ENCODE data around the gene EFCAB14.
"Not testable (repeated sequence)": the region's sequence is repeated elsewhere in the genome, so short reads cannot be mapped to it uniquely, and the experiment has no call there.

Gene EFCAB14

GRCh38 chr1:46659307-46659870, 59.5 kb downstream of the EFCAB14 start:
- peaks cover 1% of the 10 kb centered on the region for H3K36me3 ChIP-seq (ENCODE audit: control insufficient read depth, insufficient read depth, low read length)
- H3K27me3 ChIP-seq (replicated peaks; ENCODE audit: control insufficient read depth, insufficient read depth, low read length), result no peaks in the 10 kb centered on the region
- no peak for DNase-seq (ENCODE audit: extremely low read depth, insufficient read length)
- H3K4me3 ChIP-seq (replicated peaks; ENCODE audit: low read depth, low read length), result no peak overlapping the region
- TF ChIP-seq, protein P1, sequence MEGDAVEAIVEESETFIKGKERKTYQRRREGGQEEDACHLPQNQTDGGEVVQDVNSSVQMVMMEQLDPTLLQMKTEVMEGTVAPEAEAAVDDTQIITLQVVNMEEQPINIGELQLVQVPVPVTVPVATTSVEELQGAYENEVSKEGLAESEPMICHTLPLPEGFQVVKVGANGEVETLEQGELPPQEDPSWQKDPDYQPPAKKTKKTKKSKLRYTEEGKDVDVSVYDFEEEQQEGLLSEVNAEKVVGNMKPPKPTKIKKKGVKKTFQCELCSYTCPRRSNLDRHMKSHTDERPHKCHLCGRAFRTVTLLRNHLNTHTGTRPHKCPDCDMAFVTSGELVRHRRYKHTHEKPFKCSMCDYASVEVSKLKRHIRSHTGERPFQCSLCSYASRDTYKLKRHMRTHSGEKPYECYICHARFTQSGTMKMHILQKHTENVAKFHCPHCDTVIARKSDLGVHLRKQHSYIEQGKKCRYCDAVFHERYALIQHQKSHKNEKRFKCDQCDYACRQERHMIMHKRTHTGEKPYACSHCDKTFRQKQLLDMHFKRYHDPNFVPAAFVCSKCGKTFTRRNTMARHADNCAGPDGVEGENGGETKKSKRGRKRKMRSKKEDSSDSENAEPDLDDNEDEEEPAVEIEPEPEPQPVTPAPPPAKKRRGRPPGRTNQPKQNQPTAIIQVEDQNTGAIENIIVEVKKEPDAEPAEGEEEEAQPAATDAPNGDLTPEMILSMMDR (IDR thresholded peaks at IDR 0.05; ENCODE audit: insufficient read depth, low read length, poor library complexity, severe bottlenecking), result no peak

GRCh38 chr1:46657775-46658174, 61.1 kb downstream of the EFCAB14 start:
- peaks cover 1% of the 10 kb centered on the region for H3K36me3 ChIP-seq (ENCODE audit: control insufficient read depth, insufficient read depth, low read length)
- TF ChIP-seq, protein P1 (IDR thresholded peaks at IDR 0.05; ENCODE audit: insufficient read depth, low read length, poor library complexity, severe bottlenecking), result no peak
- no peak overlapping the region for H3K4me3 ChIP-seq (replicated peaks; ENCODE audit: low read depth, low read length)
- DNase-seq (ENCODE audit: extremely low read depth, insufficient read length), result no peak
- no peaks in the 10 kb centered on the region for H3K27me3 ChIP-seq (replicated peaks; ENCODE audit: control insufficient read depth, insufficient read depth, low read length)

DNA sequence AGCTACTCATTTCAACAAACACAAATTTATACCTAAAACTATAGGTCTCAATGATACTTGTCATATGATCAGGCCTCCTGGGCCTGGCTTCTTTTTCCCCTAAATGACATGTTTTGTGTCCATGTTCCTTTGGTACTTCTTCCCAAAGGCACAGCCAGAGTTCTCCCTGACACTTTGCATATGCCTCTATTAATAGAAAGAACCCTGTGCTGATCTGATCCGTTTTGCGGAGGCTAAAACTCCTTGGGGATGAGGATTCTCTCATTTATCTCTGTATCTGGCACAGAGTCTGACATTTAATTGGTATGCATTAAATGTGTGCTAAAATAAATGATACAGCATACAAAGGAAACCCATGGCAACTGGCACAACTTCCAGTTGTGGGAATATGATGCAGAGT, 62.3 kb downstream of the EFCAB14 start:
- DNase-seq (ENCODE audit: extremely low read depth, insufficient read length), result no peak
- no peak overlapping the region for H3K4me3 ChIP-seq (replicated peaks; ENCODE audit: low read depth, low read length)
- TF ChIP-seq, protein P1 (IDR thresholded peaks at IDR 0.05; ENCODE audit: insufficient read depth, low read length, poor library complexity, severe bottlenecking), result no peak
- H3K36me3 ChIP-seq (ENCODE audit: control insufficient read depth, insufficient read depth, low read length), result peaks cover 1% of the 10 kb centered on the region
- H3K27me3 ChIP-seq (replicated peaks; ENCODE audit: control insufficient read depth, insufficient read depth, low read length), result no peaks in the 10 kb centered on the region

- Histone ChIP-seq H3K27me3 (replicated peaks; ENCODE audit: control insufficient read depth, insufficient read depth, low read length) (no peaks in the 10 kb centered on the region), H3K4me3 (replicated peaks; ENCODE audit: low read depth, low read length) (no peak overlapping the region), H3K36me3 (ENCODE audit: control insufficient read depth, insufficient read depth, low read length) (peaks cover 1% of the 10 kb centered on the region)
- TF ChIP-seq, protein P1 (IDR thresholded peaks at IDR 0.05; ENCODE audit: insufficient read depth, low read length, poor library complexity, severe bottlenecking), result no peak
- DNase-seq (ENCODE audit: extremely low read depth, insufficient read length), result no peak
Measured at GRCh38 chr1:46655848-46656247, 63.1 kb downstream of the EFCAB14 start.

GRCh38 chr1:46654698-46655097, 64.2 kb downstream of the EFCAB14 start:
- not testable (repeated sequence) for DNase-seq (ENCODE audit: extremely low read depth, insufficient read length); H3K36me3 ChIP-seq (ENCODE audit: control insufficient read depth, insufficient read depth, low read length); H3K4me3 ChIP-seq (replicated peaks; ENCODE audit: low read depth, low read length); H3K27me3 ChIP-seq (replicated peaks; ENCODE audit: control insufficient read depth, insufficient read depth, low read length)

GRCh38 chr1:46654012-46654411, 64.9 kb downstream of the EFCAB14 start:
- Histone ChIP-seq H3K36me3 (ENCODE audit: control insufficient read depth, insufficient read depth, low read length) (peaks cover 1% of the 10 kb centered on the region), H3K4me3 (replicated peaks; ENCODE audit: low read depth, low read length) (no peak overlapping the region)
- TF ChIP-seq, protein P1 (IDR thresholded peaks at IDR 0.05; ENCODE audit: insufficient read depth, low read length, poor library complexity, severe bottlenecking), result no peak

More at GRCh38 chr1:46654012-46654411, 64.9 kb downstream of the EFCAB14 start:
- no peak for DNase-seq (ENCODE audit: extremely low read depth, insufficient read length)
- H3K27me3 ChIP-seq (replicated peaks; ENCODE audit: control insufficient read depth, insufficient read depth, low read length), result no peaks in the 10 kb centered on the region
